Measurements from ENCODE around the gene PROM2.

Gene PROM2

DNA sequence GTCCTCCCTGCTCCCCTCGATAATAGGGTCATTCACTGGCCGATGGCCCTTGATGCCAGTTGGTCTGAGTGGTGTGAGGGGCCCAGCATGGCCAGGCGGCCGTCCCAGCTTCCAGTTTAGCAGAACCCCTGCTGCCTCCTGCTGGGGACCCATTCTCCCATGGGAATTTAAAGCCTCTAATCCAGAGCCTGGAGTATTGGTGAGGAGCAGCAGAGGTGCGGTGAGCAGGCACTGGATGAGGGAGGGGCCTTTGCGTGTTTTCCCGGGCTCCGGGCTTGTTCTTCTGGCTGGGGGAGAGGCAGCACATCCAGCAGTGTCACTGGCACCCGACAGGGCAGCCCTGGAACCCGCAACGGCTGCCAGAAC, 40.3 kb downstream of the PROM2 start:
- H3K27me3 ChIP-seq: no peaks in the 10 kb centered on the region
- TF ChIP-seq, protein P1, sequence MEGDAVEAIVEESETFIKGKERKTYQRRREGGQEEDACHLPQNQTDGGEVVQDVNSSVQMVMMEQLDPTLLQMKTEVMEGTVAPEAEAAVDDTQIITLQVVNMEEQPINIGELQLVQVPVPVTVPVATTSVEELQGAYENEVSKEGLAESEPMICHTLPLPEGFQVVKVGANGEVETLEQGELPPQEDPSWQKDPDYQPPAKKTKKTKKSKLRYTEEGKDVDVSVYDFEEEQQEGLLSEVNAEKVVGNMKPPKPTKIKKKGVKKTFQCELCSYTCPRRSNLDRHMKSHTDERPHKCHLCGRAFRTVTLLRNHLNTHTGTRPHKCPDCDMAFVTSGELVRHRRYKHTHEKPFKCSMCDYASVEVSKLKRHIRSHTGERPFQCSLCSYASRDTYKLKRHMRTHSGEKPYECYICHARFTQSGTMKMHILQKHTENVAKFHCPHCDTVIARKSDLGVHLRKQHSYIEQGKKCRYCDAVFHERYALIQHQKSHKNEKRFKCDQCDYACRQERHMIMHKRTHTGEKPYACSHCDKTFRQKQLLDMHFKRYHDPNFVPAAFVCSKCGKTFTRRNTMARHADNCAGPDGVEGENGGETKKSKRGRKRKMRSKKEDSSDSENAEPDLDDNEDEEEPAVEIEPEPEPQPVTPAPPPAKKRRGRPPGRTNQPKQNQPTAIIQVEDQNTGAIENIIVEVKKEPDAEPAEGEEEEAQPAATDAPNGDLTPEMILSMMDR (IDR thresholded peaks at IDR 0.05): no peak
- no peaks in the 10 kb centered on the region for H3K4me1 ChIP-seq (ENCODE audit: control insufficient read depth in 1 of 2, insufficient read depth in 1 of 2, low read depth in 1 of 2, low read length in 1 of 2)
- no peak overlapping the region for H3K4me3 ChIP-seq (ENCODE audit: low read depth in 1 of 2, low read length in 1 of 2)
- H3K27ac ChIP-seq: no peak overlapping the region
- no peaks in the 10 kb centered on the region for H3K9me3 ChIP-seq
- no peaks in the 10 kb centered on the region for H3K36me3 ChIP-seq

DNA sequence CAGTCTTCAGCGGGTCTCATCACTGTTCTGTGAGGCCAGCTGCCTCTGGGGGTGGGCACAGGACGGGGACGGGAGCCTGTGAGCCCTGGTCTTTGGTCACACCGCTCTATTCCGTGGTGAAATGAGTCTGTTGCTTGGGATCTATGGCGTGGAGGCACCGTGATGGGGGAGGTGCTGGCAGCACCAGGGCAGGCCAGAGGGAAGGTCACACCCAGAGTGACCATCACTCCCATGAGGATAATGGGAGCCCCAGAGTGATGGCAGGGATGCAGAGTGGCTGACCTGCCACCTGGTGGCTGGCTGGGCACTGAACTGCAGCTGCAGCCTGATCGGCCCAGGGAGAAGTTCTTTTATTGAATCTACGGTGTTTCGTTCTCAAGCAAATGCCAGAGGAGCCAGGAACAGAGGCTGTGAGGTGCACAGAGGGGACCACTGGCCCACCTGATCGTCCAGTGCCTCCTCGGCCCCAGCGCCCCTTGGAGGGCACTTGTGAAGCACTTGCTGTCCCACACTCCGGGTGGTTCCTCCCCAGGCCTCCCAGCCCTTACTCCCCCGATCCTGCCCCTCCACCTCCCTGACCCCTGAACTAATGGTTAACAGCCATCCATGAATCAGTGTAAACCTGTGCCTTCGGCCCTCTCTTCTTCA, 40.8 kb downstream of the PROM2 start:
- Histone ChIP-seq H3K9me3 (no peaks in the 10 kb centered on the region), H3K36me3 (no peaks in the 10 kb centered on the region), H3K4me1 (ENCODE audit: control insufficient read depth in 1 of 2, insufficient read depth in 1 of 2, low read depth in 1 of 2, low read length in 1 of 2) (no peaks in the 10 kb centered on the region), H3K4me3 (ENCODE audit: low read depth in 1 of 2, low read length in 1 of 2) (no peak overlapping the region), H3K27me3 (no peaks in the 10 kb centered on the region), H3K27ac (no peak overlapping the region)
- TF ChIP-seq, protein P1 (IDR thresholded peaks at IDR 0.05): no peak

DNA sequence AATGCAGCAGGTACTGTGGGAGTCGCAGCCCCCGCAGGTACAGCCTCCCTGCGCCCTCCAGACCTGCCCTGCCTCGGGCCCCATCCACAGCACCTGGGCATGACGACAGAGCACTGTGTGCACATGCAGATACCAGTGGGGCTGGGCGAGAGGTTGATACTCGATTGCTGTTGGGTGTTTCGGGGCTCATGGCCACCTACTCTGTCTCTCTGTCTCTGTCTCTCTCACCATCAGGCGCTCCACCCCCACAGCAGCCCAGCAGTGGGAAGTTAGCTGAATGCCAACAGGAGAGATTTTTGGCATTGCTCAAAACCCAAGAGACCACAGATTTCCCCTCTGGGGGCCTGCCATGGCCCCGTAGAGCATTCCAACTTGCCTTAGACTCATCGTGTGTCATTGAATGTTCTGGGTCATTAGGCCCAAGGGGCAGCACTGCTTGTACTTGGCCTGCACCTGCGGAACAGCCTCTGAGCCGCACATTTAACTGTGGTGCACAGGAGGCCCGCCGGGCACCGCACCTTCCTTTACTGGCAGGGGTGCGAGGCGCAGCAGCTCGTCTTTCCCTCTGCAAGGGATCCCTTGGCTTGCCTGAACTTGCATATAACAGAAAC, 41.7 kb downstream of the PROM2 start:
- Histone ChIP-seq H3K36me3 (no peaks in the 10 kb centered on the region), H3K9me3 (no peaks in the 10 kb centered on the region), H3K4me1 (ENCODE audit: control insufficient read depth in 1 of 2, insufficient read depth in 1 of 2, low read depth in 1 of 2, low read length in 1 of 2) (no peaks in the 10 kb centered on the region), H3K27ac (no peak overlapping the region), H3K27me3 (no peaks in the 10 kb centered on the region), H3K4me3 (ENCODE audit: low read depth in 1 of 2, low read length in 1 of 2) (no peak overlapping the region)
- TF ChIP-seq, protein P1 (IDR thresholded peaks at IDR 0.05): no peak

DNA sequence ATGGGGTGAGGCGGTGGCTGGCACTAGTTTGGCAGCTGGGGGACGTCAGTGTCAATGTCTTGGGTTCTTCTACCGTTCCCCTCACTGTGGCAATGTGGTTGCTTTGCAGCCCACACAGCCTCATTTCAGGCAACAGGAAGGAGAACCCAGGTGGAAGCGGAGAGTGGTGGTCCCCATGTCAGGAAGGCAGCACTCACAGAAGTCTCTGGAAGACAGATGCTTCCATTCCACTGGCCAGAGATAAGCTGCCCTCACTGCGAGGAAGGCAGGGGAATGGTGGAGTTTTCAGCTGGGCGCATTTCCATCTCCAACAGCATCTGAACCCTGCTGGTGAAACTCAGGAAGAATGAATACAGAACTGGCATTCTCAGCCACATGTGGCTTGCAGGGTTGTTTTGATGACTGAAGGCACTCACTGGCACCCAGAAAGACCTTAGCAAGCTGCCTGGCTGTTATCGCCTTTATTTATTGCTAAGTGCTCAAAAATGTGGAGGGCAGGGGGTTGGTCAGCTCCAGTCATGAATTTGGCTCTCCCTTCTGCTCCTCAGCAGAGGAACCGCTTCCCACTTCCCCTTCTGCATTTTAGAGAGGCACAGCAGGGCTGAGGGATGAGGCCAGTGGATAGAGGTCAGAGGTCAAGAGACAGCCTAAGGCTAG, 42.3 kb downstream of the PROM2 start:
- Histone ChIP-seq H3K27ac (no peak overlapping the region), H3K4me3 (ENCODE audit: low read depth in 1 of 2, low read length in 1 of 2) (no peak overlapping the region), H3K9me3 (no peaks in the 10 kb centered on the region)

DNA sequence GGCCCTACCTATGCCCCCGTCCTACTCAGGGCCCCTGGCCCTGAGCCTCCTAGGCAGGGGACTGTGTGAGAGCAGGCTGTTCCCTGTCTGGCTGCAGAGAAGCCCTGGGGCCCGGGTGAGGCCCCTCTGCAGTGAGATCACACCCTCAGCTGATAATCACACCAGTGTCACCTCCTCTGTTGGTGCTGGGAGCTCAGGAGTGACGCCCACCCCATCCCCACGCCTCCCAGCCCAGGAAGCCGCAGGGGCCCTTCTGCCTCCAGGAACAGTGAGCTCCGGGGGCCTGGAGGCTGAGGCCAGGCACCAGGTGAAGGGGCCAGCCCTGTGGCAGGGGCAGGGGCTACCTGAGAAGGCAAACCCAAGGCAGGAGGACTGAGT, 42.9 kb downstream of the PROM2 start:
- Histone ChIP-seq H3K4me1 (ENCODE audit: control insufficient read depth in 1 of 2, insufficient read depth in 1 of 2, low read depth in 1 of 2, low read length in 1 of 2) (no peaks in the 10 kb centered on the region), H3K27ac (no peak overlapping the region), H3K4me3 (ENCODE audit: low read depth in 1 of 2, low read length in 1 of 2) (no peak overlapping the region), H3K36me3 (no peaks in the 10 kb centered on the region), H3K27me3 (no peaks in the 10 kb centered on the region), H3K9me3 (no peaks in the 10 kb centered on the region)
- TF ChIP-seq, protein P1 (IDR thresholded peaks at IDR 0.05): no peak

More for the DNA sequence above, 42.3 kb downstream of the PROM2 start:
- no peaks in the 10 kb centered on the region for H3K36me3 ChIP-seq
- H3K27me3 ChIP-seq: no peaks in the 10 kb centered on the region
- no peaks in the 10 kb centered on the region for H3K4me1 ChIP-seq (ENCODE audit: control insufficient read depth in 1 of 2, insufficient read depth in 1 of 2, low read depth in 1 of 2, low read length in 1 of 2)
- TF ChIP-seq, protein P1 (IDR thresholded peaks at IDR 0.05): no peak
